AG10803 (cell line): ENCODE measurements around the gene NFKBIE.
A peak's percentile ranks its signal among the peaks of the same experiment; 100 is the strongest.

ENCODE experiments used
- DNase-seq: peaks from one replicate; pipeline ENCODE4 v3.0.0; 2010; ENCODE audit warnings: low read depth
- H3K4me3 ChIP-seq: 2 replicates; pipeline ENCODE4 v1.5.1; 2011; ENCODE audit warnings: mild to moderate bottlenecking, low read length, control low read depth
- TF ChIP-seq, protein P1 (sequence below): conservative IDR thresholded peaks from 2 replicates; pipeline ENCODE4 v1.5.1; 2011; ENCODE audit warnings: mild to moderate bottlenecking, low read length, control low read depth, inconsistent platforms

The NFKBIE gene

DNA sequence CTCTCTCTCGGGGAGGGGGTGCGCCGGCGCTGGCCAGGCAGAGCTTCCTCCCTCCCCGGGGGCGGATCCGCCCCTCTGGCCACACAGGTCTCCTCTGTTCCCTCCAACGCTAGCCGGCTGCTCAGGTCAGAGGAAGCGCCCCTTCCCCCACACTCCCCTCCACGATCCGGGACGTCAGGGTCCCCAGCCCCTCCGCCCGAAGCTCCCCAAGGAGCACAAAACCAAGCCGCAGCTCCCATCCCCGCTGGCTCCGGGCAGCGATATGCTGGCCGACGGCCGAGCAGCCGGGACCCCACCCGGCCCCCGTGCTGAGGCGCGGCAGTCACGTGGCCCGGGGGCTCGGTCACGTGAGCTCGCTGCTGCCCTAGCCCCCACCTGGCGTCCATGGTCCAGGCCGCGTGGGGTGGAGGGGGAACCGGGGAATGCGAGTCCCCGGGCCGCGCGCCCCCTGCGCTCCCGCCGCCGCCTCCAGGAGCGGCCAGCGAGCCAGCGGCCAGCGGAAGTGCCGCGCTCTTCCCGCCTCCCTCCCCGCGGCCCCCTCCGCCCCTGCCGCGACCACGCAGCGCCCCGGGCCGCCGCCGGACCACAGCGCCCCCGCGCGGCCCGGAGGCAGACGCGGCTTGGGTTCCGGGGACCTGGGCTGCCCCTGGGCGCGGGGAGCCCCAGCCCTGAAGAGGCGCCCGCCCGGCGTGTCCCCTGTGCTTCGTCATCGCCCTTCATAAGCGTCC lies 8.2 kb downstream of the NFKBIE start, which contains the start of gene SLC35B2:
TSS of gene SLC35B2 (minus strand) at position 504 of the 728 bp plus-strand sequence. CDS start at position 386, 118 bp downstream.
- peak; percentile 68 for DNase-seq
- peak within 1 kb of the TSS; percentile 87 for H3K4me3 ChIP-seq
- TF ChIP-seq, protein P1, sequence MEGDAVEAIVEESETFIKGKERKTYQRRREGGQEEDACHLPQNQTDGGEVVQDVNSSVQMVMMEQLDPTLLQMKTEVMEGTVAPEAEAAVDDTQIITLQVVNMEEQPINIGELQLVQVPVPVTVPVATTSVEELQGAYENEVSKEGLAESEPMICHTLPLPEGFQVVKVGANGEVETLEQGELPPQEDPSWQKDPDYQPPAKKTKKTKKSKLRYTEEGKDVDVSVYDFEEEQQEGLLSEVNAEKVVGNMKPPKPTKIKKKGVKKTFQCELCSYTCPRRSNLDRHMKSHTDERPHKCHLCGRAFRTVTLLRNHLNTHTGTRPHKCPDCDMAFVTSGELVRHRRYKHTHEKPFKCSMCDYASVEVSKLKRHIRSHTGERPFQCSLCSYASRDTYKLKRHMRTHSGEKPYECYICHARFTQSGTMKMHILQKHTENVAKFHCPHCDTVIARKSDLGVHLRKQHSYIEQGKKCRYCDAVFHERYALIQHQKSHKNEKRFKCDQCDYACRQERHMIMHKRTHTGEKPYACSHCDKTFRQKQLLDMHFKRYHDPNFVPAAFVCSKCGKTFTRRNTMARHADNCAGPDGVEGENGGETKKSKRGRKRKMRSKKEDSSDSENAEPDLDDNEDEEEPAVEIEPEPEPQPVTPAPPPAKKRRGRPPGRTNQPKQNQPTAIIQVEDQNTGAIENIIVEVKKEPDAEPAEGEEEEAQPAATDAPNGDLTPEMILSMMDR: peak; percentile 31

DNA sequence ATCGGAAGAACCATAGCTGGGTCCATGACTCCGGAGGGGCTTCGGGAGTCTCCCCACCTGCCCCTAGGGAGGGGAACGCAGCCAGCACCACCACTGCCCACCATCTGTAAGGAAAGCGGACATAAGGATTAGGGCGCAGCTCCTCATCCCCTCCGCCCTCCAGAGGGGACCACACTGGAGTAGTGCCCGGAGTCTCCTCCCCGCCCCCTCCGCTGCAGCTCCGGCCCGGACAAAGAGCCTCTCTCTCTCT lies 8.7 kb downstream of the NFKBIE start:
- TF ChIP-seq, protein P1: no peak
- DNase-seq: no peak
- peak overlapping the region; percentile 87 for H3K4me3 ChIP-seq

DNA sequence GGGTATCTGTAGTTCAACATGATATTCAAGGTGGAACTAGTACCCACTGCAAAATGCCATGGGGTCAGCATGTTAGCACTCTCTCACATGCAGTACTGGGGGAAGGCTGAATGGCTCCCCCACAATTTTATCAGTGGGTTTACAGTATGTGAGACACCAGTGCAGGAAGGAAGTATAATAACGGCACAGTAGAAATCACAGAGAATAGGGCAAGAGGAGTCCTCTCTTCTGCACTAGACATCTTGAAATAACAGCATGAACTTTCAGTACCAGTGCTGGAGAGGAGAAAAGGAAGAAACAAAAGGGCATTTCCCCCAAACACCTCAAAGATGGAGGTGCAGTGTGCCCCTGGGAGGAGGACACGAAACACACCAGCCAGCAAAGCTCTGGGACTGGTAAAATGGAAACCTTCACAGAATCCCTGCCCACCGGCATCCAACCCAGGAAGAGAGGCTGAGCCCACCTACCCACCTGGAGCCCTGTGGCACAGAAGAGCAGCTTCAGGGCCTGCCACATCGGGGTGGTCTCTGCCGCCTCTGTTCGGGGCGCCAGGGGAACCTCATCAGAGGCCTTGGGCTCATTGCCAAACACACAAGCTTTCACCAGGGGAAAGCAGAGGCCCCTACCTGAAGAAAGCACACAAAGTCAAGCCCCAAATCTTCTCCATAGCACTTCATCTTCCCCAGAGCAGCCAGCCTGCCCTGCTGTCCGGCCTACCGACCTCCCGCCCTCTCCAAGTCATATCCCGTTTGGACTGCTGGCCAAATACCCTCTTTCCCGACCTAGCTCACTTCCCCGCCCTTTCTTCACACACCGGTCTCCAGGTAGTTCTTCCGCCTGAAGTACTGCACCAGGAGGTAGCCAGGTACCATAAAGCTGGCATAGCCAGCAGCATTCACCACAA lies 9.2 kb downstream of the NFKBIE start:
- no peak for DNase-seq
- peak overlapping the region; percentile 87 for H3K4me3 ChIP-seq
- TF ChIP-seq, protein P1: no peak

DNA sequence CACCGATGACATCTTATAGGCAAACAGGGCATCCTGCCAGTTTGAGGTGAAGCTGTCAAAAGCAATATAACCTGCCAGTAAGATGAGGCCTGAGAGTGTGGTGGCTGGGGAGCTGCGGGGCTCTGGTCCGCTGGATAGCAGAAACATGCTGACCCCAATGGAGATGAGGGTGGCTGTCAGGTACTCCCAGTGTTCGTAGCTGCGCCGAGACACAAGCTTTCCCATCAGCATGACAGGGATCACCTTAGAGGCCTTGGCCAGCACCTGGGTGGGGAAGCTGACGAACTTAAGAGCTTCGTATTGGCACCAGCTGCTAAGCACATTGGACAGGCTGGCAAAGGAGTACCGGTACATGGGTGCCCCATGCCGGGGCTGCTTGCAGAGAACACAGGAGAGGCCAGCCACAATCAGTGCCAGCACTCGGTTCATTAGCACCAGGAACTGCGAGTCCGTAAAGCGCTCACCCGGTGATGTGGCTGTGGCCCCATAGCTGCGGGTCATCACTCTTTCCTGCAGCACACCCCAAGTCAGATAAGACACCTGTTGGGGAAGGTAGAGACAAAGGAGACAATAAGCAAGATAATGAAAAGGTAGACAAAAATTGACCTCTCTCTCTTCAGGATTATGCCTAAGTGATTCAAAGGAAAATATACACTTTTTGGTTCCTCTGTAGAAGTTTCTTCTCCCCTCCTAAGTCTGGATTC lies 10.1 kb downstream of the NFKBIE start:
- TF ChIP-seq, protein P1: no peak
- no peak overlapping the region for H3K4me3 ChIP-seq
- no peak for DNase-seq

DNA sequence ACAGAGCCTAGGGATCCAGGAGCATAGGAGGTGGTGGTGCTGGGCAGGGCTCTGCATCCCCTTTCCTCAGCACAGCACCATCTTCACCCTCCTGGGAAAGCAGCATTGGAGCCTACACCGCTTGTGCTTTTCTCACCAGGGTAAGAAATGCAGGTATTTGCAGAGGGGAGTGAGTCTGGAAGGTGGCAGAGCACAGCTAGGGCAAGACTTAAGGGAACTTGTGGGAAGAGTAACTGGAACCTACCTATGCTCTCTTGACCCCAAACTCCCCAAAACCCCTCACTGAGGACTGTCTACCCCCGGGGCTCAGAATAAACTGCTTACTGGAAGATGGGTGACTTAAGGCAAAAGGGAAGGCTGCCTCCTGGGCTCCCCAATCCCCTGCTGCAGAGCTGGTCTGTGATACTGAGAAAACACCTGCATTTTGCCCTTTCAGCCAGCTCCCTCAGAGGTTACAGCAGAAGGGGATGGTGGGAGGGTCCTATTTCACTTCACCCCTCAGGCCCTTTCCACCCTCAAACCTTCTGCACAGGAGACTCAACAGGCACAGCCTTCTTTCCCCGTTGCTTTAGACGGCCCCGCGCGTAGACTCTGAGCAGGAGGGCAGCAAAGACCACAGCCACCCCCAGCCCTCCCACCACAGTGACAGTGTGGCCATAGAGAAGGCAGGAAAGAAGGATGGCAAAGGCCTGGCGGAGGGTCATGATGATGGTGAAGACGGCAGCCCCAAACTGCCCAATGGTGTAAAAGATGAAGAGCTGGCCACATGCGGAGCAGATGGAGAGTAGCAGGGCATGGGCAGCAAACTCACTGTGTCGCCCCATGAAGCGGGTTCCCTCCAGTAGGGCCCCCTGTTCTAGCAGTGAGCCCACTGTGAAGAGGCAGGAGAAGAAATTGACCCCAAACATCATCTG lies 10.9 kb downstream of the NFKBIE start:
- DNase-seq: no peak

More for the DNA sequence above, 10.9 kb downstream of the NFKBIE start:
- TF ChIP-seq, protein P1: no peak
- no peak overlapping the region for H3K4me3 ChIP-seq
